HG03469 (cell line): Measurements from ENCODE around the gene ARHGEF9.
"Not testable (repeated sequence)": the region's sequence is repeated elsewhere in the genome, so short reads cannot be mapped to it uniquely, and the experiment has no call there.

Experiments
- ATAC-seq: cut with Tn5 transposase; IDR thresholded peaks from one replicate; pipeline ENCODE4 v1.9.1; 2021; ENCODE audit warnings: mild to moderate bottlenecking, moderate library complexity, moderate number of reproducible peaks; ENCODE audit not compliant: unreplicated experiment

The ARHGEF9 gene

DNA sequence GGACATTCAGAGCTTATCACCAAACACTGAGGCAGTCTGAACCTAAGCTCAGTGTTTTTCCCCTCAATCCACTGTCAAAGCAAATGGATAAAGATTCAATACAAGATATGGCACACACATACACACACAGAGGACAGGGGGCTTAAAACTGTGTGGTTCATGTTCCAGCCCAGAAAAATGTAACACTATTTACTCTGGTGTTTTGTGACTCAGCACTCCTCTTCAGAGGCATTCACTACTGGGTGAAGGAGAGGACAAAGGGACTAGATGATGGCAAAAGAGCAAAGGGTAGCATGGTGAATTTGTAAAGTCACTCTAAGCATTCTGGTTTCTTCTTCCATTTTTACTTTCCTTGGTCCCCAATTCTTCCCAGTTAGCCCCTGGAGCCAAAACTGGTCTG lies 120.3 kb downstream of the ARHGEF9 start:
- ATAC-seq, result no peak

DNA sequence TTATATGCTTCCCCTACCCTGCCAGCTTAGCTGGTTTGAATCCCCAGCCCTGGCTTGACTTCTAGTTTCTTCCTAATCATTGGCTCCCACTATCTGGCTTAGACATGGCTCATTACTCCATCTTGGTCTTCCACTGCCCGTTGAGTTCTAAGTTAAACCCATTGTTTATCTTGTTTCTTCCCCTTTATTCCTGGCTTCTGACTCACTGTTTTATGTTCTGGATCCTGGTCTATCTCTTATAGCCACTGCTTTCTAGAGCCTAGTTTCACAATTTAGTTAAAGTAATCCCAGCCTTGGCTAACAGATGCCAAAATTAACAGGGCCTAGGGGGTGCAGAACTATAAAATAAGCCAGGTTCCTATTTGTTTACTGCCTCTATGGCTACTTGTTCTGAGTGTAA lies 120.9 kb downstream of the ARHGEF9 start:
- no peak for ATAC-seq

DNA sequence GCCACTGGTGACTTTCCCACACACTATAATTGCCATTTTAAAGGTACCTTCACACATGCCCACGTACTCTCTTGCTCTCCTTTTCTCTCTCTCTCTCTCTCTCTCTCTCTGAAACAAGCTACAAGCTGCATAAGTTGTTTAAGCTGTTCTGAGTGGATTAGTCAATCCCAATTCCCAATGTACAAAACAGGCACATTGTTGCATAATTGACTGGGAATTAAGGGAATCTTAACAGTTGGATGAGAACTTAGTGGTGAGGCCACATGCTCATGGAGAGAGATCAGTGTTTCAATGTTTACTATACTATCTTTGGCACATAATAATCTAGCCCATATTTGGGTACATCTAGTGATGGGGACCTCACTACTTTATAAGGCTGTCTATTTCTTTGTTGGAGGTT lies 123.3 kb downstream of the ARHGEF9 start:
- ATAC-seq, result no peak

DNA sequence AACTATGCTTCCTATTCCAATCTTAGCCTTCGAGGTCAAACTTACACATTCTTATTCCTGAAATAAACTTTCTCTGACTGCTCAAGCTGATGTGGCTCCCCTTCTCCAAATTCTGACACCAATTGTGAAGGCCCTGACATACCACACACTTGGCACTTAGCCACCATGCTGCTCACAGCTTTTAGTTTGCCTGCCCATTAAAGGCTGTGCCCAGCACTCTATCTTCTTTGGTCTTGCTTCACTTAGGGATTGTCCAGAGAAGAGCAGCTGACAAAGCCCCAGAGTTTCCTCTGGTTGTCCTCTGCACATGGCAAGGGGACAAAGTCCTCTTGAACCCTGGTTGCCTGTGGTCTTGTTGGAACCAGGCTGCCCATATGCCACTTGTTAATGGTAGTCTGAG lies 126.1 kb downstream of the ARHGEF9 start:
- no peak for ATAC-seq

DNA sequence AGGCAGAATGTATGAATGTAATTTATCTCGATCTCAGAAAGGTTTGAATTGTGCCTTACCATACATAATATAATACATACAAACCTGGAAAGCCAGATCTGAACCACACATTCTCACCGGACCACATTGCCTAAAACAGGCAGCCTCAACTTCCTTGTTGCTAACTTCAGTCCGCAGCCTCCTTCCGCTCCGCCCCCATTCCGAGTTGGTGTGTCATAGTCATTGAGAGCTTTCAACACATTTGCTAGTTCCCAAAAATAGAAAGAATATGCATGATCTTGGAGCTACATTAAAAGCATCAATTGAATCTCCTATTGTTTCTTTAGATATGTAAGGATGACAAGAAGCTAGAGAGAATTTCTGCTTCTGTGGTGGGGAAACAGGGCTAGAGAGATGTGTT lies 127.2 kb downstream of the ARHGEF9 start:
- no peak for ATAC-seq

DNA sequence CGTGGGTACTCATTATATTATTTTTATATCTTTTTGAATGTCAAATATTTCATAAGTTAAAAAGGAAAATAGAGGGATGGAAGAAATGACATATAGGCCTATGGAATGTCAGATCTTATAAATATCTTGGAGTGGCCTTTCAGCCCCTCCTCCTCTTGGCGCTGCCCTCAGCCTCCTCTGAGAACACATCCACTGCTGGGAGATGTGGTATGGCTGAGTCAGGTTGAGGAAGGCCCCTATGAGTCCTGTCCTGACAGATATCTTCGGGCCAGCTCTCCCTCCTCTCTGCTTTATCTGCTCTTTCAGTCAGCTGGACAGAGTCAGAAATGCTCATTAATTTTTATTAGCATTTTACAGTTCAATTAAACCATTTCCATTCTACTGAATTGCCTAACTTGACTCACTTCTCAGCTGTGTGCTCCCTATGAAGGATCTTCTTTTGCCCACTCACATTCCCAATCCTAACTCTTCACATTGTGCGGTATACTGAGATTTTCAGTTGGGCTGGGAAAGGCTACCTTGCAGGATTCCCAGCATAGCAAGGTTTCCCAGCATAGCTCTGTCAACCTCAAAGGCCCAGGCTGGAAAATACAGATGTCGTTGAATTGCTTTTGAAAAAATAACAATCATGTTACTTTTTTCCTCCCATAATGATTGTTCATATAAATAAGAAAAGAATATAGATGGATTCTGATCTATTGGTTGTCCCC lies 128.0 kb downstream of the ARHGEF9 start:
- no peak for ATAC-seq

DNA sequence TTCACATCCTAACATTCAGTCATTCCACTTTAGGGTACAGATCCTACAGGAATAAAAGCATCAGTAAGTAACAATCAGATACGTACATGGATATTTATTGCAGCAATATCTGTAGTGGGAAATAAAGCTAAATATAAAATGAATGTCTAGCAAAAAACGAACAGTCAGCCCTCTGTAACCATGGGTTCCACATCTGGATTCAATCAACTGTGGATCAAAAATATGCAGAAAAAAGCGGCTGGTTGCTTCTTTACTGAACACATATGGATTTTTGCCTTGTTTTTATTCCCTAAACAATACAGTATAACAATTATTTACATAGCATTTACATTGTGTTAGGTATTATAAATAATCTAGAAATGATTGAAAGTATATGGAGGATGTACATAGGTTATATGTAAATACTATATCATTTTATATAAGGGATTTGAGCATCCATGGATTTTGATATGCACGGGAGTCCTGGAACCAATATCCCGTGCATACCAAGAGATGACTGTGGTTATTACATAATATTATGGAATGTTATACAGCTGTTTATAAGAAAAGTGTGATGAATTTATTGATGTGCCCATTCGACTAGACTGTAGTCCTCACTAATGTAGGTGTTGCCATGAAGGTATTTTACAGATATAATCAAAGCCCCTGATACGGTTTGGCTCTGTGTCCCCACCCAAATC lies 132.8 kb downstream of the ARHGEF9 start:
- ATAC-seq, result no peak

DNA sequence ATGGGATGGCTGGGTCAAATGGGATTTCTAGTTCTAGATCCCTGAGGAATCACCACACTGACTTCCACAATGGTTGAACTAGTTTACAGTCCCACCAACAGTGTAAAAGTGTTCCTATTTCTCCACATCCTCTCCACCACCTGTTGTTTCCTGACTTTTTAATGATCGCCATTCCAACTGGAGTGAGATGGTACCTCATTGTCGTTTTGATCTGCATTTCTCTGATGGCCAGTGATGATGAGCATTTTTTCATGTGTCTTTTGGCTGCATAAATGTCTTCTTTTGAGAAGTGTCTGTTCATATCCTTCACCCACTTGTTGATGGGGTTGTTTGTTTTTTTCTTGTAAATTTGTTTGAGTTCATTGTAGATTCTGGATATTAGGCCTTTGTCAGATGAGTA lies 139.3 kb downstream of the ARHGEF9 start:
- ATAC-seq, result not testable (repeated sequence)

DNA sequence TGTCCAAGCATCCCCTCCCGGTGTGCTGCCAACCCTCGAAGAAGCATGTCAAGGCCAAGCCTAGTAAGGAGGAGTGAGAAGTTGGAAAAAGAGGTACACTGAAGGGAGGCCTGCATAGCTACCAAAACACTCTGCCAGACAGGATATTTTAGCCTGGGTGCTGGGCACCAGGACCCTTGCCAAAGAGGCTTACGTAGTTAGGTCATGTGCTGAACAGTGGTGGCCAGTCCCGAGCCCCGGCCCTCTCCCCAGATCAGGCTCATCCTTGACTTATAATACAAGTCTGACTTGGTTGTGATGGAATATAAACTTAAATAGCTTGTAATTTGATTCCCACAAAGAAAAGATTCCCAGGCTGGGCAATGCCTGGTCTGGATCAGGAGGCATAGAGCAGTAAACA lies 149.3 kb downstream of the ARHGEF9 start:
- no peak for ATAC-seq

DNA sequence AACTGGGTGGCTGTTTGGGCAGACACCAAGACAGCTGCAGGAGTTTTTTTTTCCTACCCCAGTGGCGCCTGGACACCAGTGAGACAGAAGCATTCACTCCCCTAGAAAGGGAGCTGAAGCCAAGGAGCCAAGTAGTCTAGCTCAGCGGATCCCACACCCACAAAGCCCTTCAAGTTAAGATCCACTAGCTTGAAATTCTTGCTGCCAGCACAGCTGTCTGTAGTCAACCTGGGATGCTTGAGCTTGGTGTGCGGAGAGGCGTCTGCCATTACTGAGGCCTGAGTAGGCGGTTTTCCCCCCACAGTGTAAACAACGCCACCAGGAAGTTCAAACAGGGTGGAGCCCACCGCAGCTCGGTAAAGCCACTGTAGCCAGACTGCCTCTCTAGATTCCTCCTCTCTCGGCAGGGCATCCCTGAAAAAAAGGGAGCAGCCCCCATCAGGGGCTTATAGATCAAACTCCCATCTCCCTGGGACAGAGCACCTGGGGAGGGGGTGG lies 171.4 kb downstream of the ARHGEF9 start:
- no peak for ATAC-seq

DNA sequence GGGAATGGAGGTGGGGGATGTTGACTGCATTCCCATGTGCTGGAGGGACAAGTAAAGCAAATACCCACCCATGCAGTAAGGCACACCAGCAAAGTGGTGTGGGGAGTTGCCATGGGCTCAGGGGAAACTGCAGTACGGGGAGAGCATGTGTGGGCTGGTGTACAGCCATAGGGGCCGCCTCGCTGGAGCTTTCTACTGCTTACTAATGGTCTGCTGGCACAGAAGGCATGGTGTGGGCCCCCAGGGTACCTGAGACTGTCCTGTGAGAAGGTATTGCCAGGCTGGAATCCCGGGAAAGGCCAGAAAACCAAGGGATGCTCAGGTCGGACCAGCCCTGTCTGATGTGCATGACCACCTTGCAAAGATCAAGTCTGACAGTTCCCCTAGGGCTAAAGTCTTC lies 199.1 kb downstream of the ARHGEF9 start:
- no peak for ATAC-seq
